GM21825 (cell line): ENCODE measurements around the gene GLT6D1.

ENCODE experiments used
- ATAC-seq: cut with Tn5 transposase; IDR thresholded peaks from one replicate; pipeline ENCODE4 v1.9.1; 2021; ENCODE audit warnings: mild to moderate bottlenecking, moderate library complexity; ENCODE audit not compliant: unreplicated experiment

The GLT6D1 gene

GRCh38 chr9:135588886-135589595, 50.3 kb downstream of the GLT6D1 start:
- ATAC-seq, result no peak

- ATAC-seq, result no peak
Observed at GRCh38 chr9:135588371-135588770, 51.0 kb downstream of the GLT6D1 start.

GRCh38 chr9:135587658-135588057, 51.7 kb downstream of the GLT6D1 start:
- no peak for ATAC-seq

GRCh38 chr9:135586601-135587109, 52.7 kb downstream of the GLT6D1 start:
- ATAC-seq, result no peak

- ATAC-seq, result no peak
Observed at GRCh38 chr9:135584934-135585333, 54.4 kb downstream of the GLT6D1 start.

- no peak for ATAC-seq
Observed at GRCh38 chr9:135584371-135584770, 55.0 kb downstream of the GLT6D1 start.

- ATAC-seq, result no peak
Observed at GRCh38 chr9:135583688-135584011, 55.7 kb downstream of the GLT6D1 start.

GRCh38 chr9:135582966-135583687, 56.2 kb downstream of the GLT6D1 start:
- ATAC-seq, result no peak

GRCh38 chr9:135582541-135582940, 56.8 kb downstream of the GLT6D1 start:
- ATAC-seq, result no peak

- ATAC-seq, result no peak
Observed at GRCh38 chr9:135581636-135582426, 57.5 kb downstream of the GLT6D1 start.

- ATAC-seq, result no peak
Observed at GRCh38 chr9:135580664-135581380, 58.5 kb downstream of the GLT6D1 start.

- ATAC-seq, result no peak
Observed at GRCh38 chr9:135579889-135580660, 59.3 kb downstream of the GLT6D1 start.

GRCh38 chr9:135579356-135579755, 60.0 kb downstream of the GLT6D1 start:
- ATAC-seq, result no peak

GRCh38 chr9:135577256-135577655, 62.1 kb downstream of the GLT6D1 start:
- ATAC-seq, result no peak

GRCh38 chr9:135575995-135576631, 63.2 kb downstream of the GLT6D1 start:
- ATAC-seq, result no peak

GRCh38 chr9:135574943-135575342, 64.4 kb downstream of the GLT6D1 start:
- no peak for ATAC-seq

GRCh38 chr9:135574331-135574730, 65.0 kb downstream of the GLT6D1 start:
- ATAC-seq, result no peak
